Ovary (tissue), 3 donors: ENCODE data around the gene PALM2AKAP2.

Experiments
- CTCF ChIP-seq, 3 donors: fragments of 450-650 bp in 2 of 3; fragments of 200-600 bp in 1 of 3; IDR thresholded peaks; one replicate each; pipeline versions ENCODE4 v1.5.1 to v1.8.0; 2016 to 2022; ENCODE audit warnings: antibody characterized with exemption in 3 of 3, mild to moderate bottlenecking in 1 of 3
- POLR2A ChIP-seq: fragments of 450-650 bp; IDR thresholded peaks from one replicate; pipeline ENCODE4 v1.6.1; 2017; ENCODE audit warnings: antibody characterized with exemption, mild to moderate bottlenecking, moderate library complexity
- donor health status: DM: no; HTN: no; CAD: no.

- TF ChIP-seq POLR2A (no peak), CTCF (IDR thresholded peaks at IDR 0.05) (no peak)
Observed at GRCh38 chr9:109791003-109791677, 11.1 kb downstream of the PALM2AKAP2 start.
